IPS DF 6.9 (cell line): ENCODE data around the gene ATP8A1.
"Not testable (repeated sequence)": the region's sequence is repeated elsewhere in the genome, so short reads cannot be mapped to it uniquely, and the experiment has no call there.

Experiments used
- DNase-seq: peaks from one replicate; pipeline ENCODE4 v3.0.0-alpha.2; 2013; ENCODE audit warnings: low read depth, low spot score
- H3K27ac ChIP-seq: one replicate; pipeline ENCODE4 v1.5.1; 2013; ENCODE audit warnings: low read length, control low read depth
- H3K27me3 ChIP-seq: 2 replicates; pipeline ENCODE4 v1.6.1; 2013; ENCODE audit warnings: mild to moderate bottlenecking, low read length; ENCODE audit not compliant: control insufficient read depth, insufficient read depth
- H3K36me3 ChIP-seq: 2 replicates; pipeline ENCODE4 v1.6.1; 2013; ENCODE audit warnings: low read length; ENCODE audit not compliant: control insufficient read depth, insufficient read depth
- H3K4me1 ChIP-seq: 2 replicates; pipeline ENCODE4 v1.6.1; 2013; ENCODE audit warnings: low read length; ENCODE audit not compliant: control insufficient read depth, insufficient read depth
- H3K4me3 ChIP-seq: 2 replicates; pipeline ENCODE4 v1.5.1; 2013; ENCODE audit warnings: mild to moderate bottlenecking, low read length
- H3K9me3 ChIP-seq: 2 replicates; pipeline ENCODE4 v1.6.1; 2013; ENCODE audit warnings: low read length, inconsistent platforms; ENCODE audit not compliant: control insufficient read depth, insufficient read depth
- WGBS: extraction: QIAGEN DNeasy Blood & Tissue Kit; methylation state at CpG from one replicate; pipeline ENCODE4 v1.1.7; 2013; ENCODE audit warnings: mixed read lengths, missing lambda C conversion rate; ENCODE audit not compliant: insufficient read length, insufficient coverage; 5-methylcytosine and 5-hydroxymethylcytosine counted together

Gene ATP8A1

DNA sequence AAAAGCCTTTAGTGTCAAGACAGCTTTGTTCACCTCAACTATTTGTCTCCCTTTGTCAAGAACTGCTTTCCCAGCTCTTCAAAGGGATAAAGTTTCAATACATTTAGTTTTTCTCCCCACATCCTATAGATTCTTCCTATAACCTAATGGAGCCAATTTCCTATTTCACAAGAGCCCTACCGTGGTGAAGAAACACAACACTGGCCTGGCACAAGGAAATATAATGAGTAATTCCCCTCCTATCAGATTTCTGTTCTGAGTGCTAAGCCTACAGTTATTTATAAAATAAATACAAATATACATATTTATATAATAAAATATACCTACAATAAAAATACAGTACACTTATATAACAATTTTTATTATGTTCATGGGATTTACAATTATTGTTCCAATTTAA, 169.7 kb downstream of the ATP8A1 start:
- no peak for DNase-seq
- WGBS = no CpG with 5 or more reads among the region's 1 CpG
- Histone ChIP-seq H3K36me3 (no peaks in the 10 kb centered on the region), H3K27ac (no peak overlapping the region), H3K27me3 (no peaks in the 10 kb centered on the region), H3K4me3 (no peak overlapping the region), H3K4me1 (peaks cover 11% of the 10 kb centered on the region), H3K9me3 (no peaks in the 10 kb centered on the region)

DNA sequence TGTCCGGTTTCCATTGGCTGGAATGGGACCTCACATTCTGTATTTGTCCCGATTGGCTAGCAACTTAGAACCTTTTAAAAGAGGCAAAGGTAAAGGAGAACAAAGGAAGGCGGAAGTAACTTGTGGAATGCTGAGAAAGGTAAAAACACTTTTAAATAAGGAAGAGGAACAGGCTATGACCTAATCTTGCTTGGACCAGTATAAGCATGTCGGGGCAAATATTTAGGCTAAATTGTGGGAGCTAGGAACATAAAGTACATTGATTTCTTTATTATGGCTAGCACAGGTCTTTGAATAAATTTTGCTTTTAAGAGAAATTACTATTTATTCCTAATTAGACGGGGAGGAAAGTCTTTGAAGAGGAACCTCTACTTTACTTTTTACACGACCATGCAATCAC, 170.7 kb downstream of the ATP8A1 start:
- H3K4me3 ChIP-seq, H3K9me3 ChIP-seq, H3K27ac ChIP-seq, DNase-seq, H3K27me3 ChIP-seq, H3K36me3 ChIP-seq: not testable (repeated sequence)
- no CpG with 5 or more reads among the region's 6 CpGs for WGBS
- peaks cover 11% of the 10 kb centered on the region for H3K4me1 ChIP-seq

DNA sequence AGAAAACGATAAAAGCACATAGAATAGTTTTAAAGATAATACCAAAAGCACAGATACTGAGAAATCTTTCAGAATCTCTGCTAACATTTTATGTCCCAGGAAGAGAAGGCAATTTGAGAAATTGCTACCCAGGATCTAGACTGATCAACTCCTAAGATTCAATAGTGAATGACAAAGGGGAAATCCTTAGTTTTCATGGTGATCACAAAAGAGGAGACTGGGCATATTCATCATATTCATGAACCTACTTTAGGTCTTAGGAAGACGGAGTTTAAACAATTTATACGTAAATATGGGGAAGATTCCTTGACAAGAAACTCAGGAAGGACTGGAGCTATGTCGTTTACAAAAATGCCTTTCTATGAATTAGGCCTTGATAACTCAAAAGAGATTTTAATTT, 172.3 kb downstream of the ATP8A1 start:
- DNase-seq = no peak
- H3K27me3 ChIP-seq = 0 out of 2 replicates have a peak, but pooled peaks cover 1% of the 10 kb centered on the region
- no peak overlapping the region for H3K4me3 ChIP-seq
- peaks cover 9% of the 10 kb centered on the region for H3K4me1 ChIP-seq
- H3K27ac ChIP-seq = no peak overlapping the region
- H3K9me3 ChIP-seq = no peaks in the 10 kb centered on the region
- H3K36me3 ChIP-seq = no peaks in the 10 kb centered on the region
- WGBS = no CpG with 5 or more reads among the region's 4 CpGs

DNA sequence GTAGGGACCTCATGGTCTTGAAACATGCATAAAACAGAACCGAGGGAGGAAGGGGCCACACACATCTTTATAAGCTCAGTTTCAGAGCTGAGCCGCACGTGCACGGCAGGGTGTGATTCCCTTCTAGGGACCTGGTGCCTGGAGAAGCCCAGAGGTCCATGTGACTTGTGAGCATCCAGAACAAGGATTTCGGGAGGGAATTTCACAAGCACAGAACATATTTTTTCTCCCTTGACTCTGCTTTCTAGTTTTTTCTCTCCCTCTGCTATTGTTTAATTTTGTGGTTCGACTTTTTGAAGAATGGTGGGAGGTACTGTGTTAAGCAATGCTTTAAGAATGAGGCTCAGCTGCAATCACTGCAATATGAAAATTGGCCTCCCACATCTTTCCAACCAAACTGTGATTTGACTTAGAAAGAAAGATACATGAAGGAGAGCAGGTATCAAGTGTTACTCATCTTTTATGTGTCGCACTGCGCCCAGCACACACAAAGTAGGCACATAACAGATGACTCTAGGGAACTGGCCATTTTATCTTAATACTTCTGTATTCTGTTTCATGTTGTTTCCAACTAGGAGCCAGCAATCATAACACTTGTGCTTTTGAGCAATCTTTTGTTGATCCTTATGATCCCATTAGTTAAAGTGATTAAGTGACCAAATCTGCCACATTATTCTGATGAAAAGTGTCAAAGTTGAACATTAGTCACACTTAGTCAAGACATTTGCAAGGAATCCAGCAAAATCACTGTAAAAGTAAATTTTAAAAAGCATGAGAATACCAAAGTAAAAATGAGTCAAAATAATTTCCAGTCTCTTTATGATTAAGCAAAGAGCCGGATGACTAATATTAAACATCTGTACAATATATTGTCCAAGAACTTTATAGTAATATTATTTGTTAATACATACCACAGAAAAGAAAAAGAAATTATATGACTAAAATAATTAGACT, 173.2 kb downstream of the ATP8A1 start:
- no CpG with 5 or more reads among the region's 9 CpGs for WGBS
- 0 out of 2 replicates have a peak, but pooled peaks cover 1% of the 10 kb centered on the region for H3K27me3 ChIP-seq
- peaks cover 5% of the 10 kb centered on the region for H3K4me1 ChIP-seq
- H3K36me3 ChIP-seq = no peaks in the 10 kb centered on the region
- H3K27ac ChIP-seq = no peak overlapping the region
- DNase-seq = no peak
- no peak overlapping the region for H3K4me3 ChIP-seq
- no peaks in the 10 kb centered on the region for H3K9me3 ChIP-seq

DNA sequence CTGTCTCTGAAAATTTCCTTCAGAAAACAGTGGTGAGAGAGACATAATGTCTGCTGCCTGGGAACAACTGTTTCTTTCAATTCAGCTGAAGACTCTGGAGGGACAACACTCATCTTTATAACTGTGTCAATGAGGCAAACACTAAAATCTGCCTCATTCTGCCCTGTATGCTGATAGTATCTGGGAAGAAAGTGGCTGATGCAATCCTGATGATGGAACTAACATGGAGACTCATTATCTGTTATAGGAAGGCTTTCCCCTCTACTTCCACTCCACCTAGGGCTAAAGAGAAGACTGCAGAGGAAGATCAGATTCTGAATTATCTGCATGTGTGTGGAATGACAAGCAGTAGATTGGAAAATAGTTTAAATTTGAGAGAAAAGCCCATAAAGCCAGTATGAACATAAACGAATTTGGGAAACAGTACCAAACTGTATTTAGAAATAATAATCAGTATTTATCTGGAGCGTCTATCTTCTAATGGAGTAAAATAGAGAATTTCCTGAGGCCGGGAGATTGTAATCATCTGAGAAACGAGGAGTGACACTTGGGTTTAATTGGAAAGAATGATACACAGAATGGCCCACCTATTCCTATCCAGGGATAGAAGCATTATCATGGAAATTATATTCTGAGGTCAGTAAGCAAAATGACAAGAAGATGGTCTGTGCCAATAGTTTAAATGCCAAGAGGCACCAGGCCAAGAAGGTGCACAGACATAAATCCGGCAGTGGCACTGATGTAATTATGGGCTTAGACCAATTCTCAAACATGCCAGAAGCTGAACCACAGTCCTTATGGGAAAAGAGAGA, 174.2 kb downstream of the ATP8A1 start:
- Histone ChIP-seq H3K4me3 (no peak overlapping the region), H3K27me3 (0 out of 2 replicates have a peak, but pooled peaks cover 1% of the 10 kb centered on the region), H3K36me3 (no peaks in the 10 kb centered on the region), H3K27ac (no peak overlapping the region), H3K4me1 (peaks cover 4% of the 10 kb centered on the region), H3K9me3 (no peaks in the 10 kb centered on the region)
- no CpG with 5 or more reads among the region's 5 CpGs for WGBS
- no peak for DNase-seq

DNA sequence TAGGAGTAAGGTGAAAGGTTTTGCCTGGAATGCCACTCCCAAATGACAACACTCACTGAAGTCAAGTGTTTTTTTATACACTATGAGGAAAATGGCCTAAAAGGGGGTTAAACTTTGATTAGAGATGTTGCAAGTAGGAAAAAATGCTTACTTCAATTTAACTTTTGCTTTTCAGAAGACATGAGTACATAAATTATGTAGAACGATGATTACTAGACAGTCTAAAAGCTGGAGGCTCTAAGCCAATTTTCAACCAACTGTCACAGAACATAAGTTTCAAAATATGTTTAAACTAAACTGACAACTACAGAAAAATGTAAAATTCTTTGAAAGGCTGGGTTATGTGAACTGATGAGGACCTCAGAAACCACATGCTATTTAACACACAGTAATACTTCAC, 176.2 kb downstream of the ATP8A1 start:
- DNase-seq = no peak

DNA sequence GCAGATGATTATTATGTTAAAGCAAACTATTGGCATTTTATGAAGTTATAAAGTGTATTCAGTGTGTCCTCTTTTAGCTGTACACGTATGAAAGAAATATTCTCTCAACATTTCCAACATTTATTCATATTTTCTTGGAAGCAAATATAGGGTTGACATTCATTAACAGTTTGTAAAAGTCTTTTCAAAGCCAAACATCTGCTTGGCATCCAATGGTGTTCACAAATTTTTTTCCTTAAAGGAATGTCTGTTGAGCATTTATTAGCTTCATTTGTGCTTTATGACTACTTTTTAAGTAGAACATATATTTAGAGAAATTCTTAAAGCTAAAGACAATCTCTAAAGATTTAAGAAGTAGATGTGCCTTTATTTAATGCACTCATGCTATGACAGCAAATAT, 176.6 kb downstream of the ATP8A1 start:
- Histone ChIP-seq H3K4me1 (peaks cover 1% of the 10 kb centered on the region; the same call in 1 of the 2 replicates), H3K9me3 (no peaks in the 10 kb centered on the region), H3K36me3 (no peaks in the 10 kb centered on the region), H3K4me3 (no peak overlapping the region), H3K27me3 (0 out of 2 replicates have a peak, but pooled peaks cover 1% of the 10 kb centered on the region), H3K27ac (no peak overlapping the region)
- no peak for DNase-seq
- no CpG with 5 or more reads among the region's 1 CpG for WGBS

More for the DNA sequence above, 176.2 kb downstream of the ATP8A1 start:
- Histone ChIP-seq H3K4me3 (no peak overlapping the region), H3K36me3 (no peaks in the 10 kb centered on the region), H3K4me1 (peaks cover 3% of the 10 kb centered on the region; the same call in 1 of the 2 replicates), H3K27me3 (0 out of 2 replicates have a peak, but pooled peaks cover 1% of the 10 kb centered on the region), H3K9me3 (no peaks in the 10 kb centered on the region), H3K27ac (no peak overlapping the region)
- WGBS = no CpG with 5 or more reads among the region's 1 CpG

DNA sequence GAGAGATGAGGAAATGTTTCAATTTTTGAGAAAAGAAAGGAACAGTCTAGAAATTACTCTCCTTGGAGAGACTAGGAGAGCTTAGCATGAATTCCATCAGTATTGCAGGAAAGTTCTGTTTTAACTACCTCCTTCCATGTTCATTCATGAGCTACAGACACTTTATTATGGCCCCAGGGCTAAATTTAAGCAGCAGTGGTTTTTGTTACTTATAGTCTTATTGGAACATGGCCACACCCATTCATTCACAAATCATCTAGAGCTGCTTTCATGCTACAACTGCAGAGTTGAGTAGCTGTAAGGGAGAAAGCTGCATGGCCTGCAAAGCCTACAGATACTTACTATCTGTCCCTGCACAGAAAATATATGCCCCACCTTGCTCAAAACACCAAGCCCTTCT, 178.0 kb downstream of the ATP8A1 start:
- Histone ChIP-seq H3K27me3 (0 out of 2 replicates have a peak, but pooled peaks cover 1% of the 10 kb centered on the region), H3K9me3 (no peaks in the 10 kb centered on the region), H3K36me3 (no peaks in the 10 kb centered on the region), H3K27ac (no peak overlapping the region), H3K4me3 (no peak overlapping the region), H3K4me1 (peaks cover 3% of the 10 kb centered on the region)
- no peak for DNase-seq

DNA sequence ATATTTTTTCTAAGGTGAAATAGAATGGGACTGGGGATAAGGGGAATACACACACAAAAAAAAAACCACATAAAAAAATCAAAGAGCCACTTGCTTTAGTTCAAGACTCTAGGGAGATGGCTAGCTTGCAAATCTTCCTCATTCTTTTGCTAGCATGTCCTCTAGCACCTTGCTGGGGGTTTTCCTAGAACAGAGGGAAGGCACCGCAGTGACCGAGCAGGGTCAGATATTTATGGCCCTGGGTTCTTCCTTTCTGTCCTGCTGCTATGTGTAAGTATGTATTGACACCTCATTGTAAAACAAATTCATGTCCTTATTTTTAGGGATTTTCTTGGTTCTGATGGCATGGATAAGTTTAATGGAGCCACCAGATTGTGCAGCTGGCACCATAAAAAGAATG, 178.4 kb downstream of the ATP8A1 start:
- Histone ChIP-seq H3K27ac (no peak overlapping the region), H3K4me1 (peaks cover 3% of the 10 kb centered on the region), H3K9me3 (no peaks in the 10 kb centered on the region), H3K36me3 (no peaks in the 10 kb centered on the region), H3K27me3 (0 out of 2 replicates have a peak, but pooled peaks cover 1% of the 10 kb centered on the region), H3K4me3 (no peak overlapping the region)
- no peak for DNase-seq
- no CpG with 5 or more reads among the region's 2 CpGs for WGBS

DNA sequence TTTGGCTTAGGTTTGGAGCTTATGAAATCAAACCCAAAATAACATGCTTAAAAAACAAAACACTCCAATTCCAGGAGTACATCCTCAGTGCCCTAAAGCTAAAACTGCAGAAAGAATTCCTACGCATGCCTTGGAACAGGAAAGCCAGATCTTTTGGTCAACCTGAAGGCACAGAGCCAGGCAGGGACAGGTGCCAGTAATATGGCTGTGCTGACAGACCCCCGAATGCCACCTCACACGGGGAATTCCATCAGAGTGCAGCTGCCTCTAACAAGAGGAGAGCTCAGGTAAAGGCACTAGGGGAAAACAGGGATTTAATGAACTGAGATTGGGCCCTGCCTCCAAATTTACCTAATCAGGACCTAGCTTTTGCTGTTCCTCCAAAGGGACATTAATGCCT, 182.5 kb downstream of the ATP8A1 start:
- H3K9me3 ChIP-seq = no peaks in the 10 kb centered on the region
- no CpG with 5 or more reads among the region's 3 CpGs for WGBS
- peaks cover 1% of the 10 kb centered on the region; the same call in 1 of the 2 replicates for H3K4me1 ChIP-seq
- H3K36me3 ChIP-seq = no peaks in the 10 kb centered on the region
- DNase-seq = no peak
- no peak overlapping the region for H3K4me3 ChIP-seq
- H3K27ac ChIP-seq = no peak overlapping the region
- H3K27me3 ChIP-seq = no peaks in the 10 kb centered on the region
